ENCODE data around the gene SH3TC2. TPM values are rescaled to one million over a fixed set of nuclear protein-coding genes. Genes with fewer than 3 reads are reported as not detected.

Gene SH3TC2
- total RNA-seq, 4 donors from 2014 or later, result 0.10 to 0.41 (median 0.20) TPM; not detected in 1

GRCh38 chr5:149048811-149049210, 14.1 kb downstream of the SH3TC2 start:
- in situ Hi-C loops (cut with MboI; ENCODE audit: low sequenced_read_pairs in 4 of 4), result loop anchor here in 3 of 4 donors (25.0 kb wide), 1 partner anchor 612 kb away; no protein-coding TSS in a partner anchor
- no peak overlapping the region for H3K27ac ChIP-seq

GRCh38 chr5:149047462-149047861, 15.4 kb downstream of the SH3TC2 start:
- H3K4me3 ChIP-seq, result no peak overlapping the region
- DNase-seq (no peak), ATAC-seq (no peak)
- intact Hi-C loops (cut with DNase I; ENCODE audit: low total_unique reads), result no loop called here
- H3K9me3 ChIP-seq, result no peaks in the 10 kb centered on the region
- no peak overlapping the region for H3K27ac ChIP-seq
- H3K4me1 ChIP-seq, result no peaks in the 10 kb centered on the region
- H3K27me3 ChIP-seq, result no peaks in the 10 kb centered on the region
- H3K36me3 ChIP-seq, result no peaks in the 10 kb centered on the region
- TF ChIP-seq CTCF (IDR thresholded peaks at IDR 0.05 in 4 of 5, conservative IDR thresholded peaks at IDR 0.05 in 1 of 5), result no peak
- TF ChIP-seq POLR2A (IDR thresholded peaks at IDR 0.05), result no peak
- in situ Hi-C loops (cut with MboI; ENCODE audit: low sequenced_read_pairs in 4 of 4), result loop anchor here in 3 of 4 donors (25.0 kb wide), 1 partner anchor 610 kb away; no protein-coding TSS in a partner anchor

More at GRCh38 chr5:149048811-149049210, 14.1 kb downstream of the SH3TC2 start:
- Histone ChIP-seq H3K4me3 (no peak overlapping the region), H3K9me3 (no peaks in the 10 kb centered on the region), H3K36me3 (no peaks in the 10 kb centered on the region), H3K4me1 (peaks cover 0 to 3% of the 10 kb centered on the region in 2 donors), H3K27me3 (no peaks in the 10 kb centered on the region)
- DNase-seq, result no peak
- intact Hi-C loops (cut with DNase I; ENCODE audit: low total_unique reads), result no loop called here
- no peak for ATAC-seq
- no peak for TF ChIP-seq POLR2A (IDR thresholded peaks at IDR 0.05)
- no peak for TF ChIP-seq CTCF (IDR thresholded peaks at IDR 0.05 in 4 of 5, conservative IDR thresholded peaks at IDR 0.05 in 1 of 5)

- no peaks in the 10 kb centered on the region for H3K4me1 ChIP-seq
- no peaks in the 10 kb centered on the region for H3K36me3 ChIP-seq
- no peaks in the 10 kb centered on the region for H3K27me3 ChIP-seq
- no peak for DNase-seq
- no peak for TF ChIP-seq POLR2A (IDR thresholded peaks at IDR 0.05)
- no peak for TF ChIP-seq CTCF (IDR thresholded peaks at IDR 0.05 in 4 of 5, conservative IDR thresholded peaks at IDR 0.05 in 1 of 5)
- H3K9me3 ChIP-seq, result no peaks in the 10 kb centered on the region
- H3K27ac ChIP-seq, result no peak overlapping the region
- no peak overlapping the region for H3K4me3 ChIP-seq
- intact Hi-C loops (cut with DNase I; ENCODE audit: low total_unique reads) (no loop called here), in situ Hi-C loops (cut with MboI; ENCODE audit: low sequenced_read_pairs in 4 of 4) (loop anchor here in 3 of 4 donors (25.0 kb wide), 1 partner anchor 609 kb away; no protein-coding TSS in a partner anchor)
- no peak for ATAC-seq
Observed at GRCh38 chr5:149046196-149046829, 16.5 kb downstream of the SH3TC2 start.

DNA sequence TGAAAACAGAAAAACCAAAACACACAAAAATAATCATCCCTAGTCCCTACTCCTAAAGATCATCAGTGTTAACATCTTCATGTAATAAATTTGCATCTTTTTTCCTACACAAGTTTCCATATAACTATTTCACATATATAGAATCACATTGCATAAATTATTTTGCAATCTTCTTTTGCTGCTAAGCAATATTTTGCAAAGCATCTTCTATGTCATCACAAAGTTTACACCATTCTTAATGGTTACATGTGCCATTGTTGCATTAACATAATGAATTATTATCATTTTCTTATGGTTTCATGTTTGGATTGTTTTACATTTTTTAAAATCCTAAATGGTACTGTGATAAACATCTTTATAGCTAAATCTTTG, 17.8 kb downstream of the SH3TC2 start:
- ATAC-seq (no peak), DNase-seq (no peak)
- no peak overlapping the region for H3K4me3 ChIP-seq
- H3K27ac ChIP-seq, result no peak overlapping the region
- no peaks in the 10 kb centered on the region for H3K36me3 ChIP-seq
- peaks cover 0 to 3% of the 10 kb centered on the region in 2 donors for H3K4me1 ChIP-seq
- H3K27me3 ChIP-seq, result no peaks in the 10 kb centered on the region
- H3K9me3 ChIP-seq, result no peaks in the 10 kb centered on the region
- TF ChIP-seq CTCF (IDR thresholded peaks at IDR 0.05 in 4 of 5, conservative IDR thresholded peaks at IDR 0.05 in 1 of 5), result no peak
- no peak for TF ChIP-seq POLR2A (IDR thresholded peaks at IDR 0.05)
- in situ Hi-C loops (cut with MboI; ENCODE audit: low sequenced_read_pairs in 4 of 4), result loop anchor here in 3 of 4 donors (25.0 kb wide), 1 partner anchor 608 kb away; no protein-coding TSS in a partner anchor
- intact Hi-C loops (cut with DNase I; ENCODE audit: low total_unique reads), result no loop called here
